ENCODE measurements around the gene CHMP4A. TPM values are rescaled to one million over a fixed set of nuclear protein-coding genes. Genes with fewer than 3 reads are reported as not detected.
A peak's percentile ranks its signal among the peaks of the same experiment; 100 is the strongest.

CHMP4A gene
- total RNA-seq, 1 donor from 2014 or later, result 34.3 TPM

DNA sequence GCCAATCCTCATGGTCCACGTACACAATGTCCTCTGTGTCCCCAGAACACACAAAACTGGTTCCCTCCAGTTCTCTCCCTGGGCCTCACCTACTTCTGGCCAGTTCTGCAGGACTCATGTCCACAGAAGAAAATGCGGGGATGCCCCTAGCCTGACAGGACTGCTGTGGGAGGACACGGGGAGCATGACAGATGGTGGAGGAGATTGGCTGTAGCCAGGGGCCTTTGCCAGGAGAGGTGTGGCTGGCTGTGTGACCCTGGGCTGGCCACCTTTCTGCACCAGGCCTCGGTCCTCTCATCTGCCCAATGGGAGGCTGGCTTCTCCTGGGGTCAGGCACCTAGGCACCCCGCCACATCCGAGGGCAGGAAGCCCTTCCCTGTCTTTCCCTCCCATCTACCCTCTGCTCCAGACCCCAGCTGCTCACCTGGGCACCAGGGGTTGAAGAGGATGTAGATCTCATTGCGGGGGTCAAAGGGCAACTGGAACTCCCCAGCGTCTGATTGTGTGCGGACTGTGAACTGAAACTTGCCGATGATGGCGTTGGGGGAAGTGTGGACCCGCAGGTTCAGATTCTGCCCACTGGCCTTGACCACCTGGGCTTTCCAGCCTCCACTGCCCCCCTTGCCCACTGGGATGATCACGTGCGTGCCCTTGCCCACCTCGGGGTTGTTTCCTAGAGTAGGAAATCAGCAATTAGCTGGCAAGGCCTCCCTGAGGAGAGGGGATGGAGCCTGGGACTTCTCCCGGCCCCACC lies 46.9 kb upstream of the CHMP4A start:
- H3K36me3 Mint-ChIP-seq (ENCODE audit: low read depth, unreplicated experiment), result no peaks in the 10 kb centered on the region
- peaks cover 9% of the 10 kb centered on the region for H3K4me1 Mint-ChIP-seq (ENCODE audit: unreplicated experiment)
- H3K9me3 Mint-ChIP-seq (ENCODE audit: unreplicated experiment), result no peaks in the 10 kb centered on the region
- DNase-seq (ENCODE audit: low spot score), result no peak
- no peak overlapping the region for H3K4me3 Mint-ChIP-seq (ENCODE audit: unreplicated experiment)
- H3K27me3 Mint-ChIP-seq (ENCODE audit: unreplicated experiment), result peaks cover 8% of the 10 kb centered on the region
- peak overlapping the region; percentile 30 for H3K27ac Mint-ChIP-seq (ENCODE audit: unreplicated experiment)
- TF ChIP-seq, protein P1, sequence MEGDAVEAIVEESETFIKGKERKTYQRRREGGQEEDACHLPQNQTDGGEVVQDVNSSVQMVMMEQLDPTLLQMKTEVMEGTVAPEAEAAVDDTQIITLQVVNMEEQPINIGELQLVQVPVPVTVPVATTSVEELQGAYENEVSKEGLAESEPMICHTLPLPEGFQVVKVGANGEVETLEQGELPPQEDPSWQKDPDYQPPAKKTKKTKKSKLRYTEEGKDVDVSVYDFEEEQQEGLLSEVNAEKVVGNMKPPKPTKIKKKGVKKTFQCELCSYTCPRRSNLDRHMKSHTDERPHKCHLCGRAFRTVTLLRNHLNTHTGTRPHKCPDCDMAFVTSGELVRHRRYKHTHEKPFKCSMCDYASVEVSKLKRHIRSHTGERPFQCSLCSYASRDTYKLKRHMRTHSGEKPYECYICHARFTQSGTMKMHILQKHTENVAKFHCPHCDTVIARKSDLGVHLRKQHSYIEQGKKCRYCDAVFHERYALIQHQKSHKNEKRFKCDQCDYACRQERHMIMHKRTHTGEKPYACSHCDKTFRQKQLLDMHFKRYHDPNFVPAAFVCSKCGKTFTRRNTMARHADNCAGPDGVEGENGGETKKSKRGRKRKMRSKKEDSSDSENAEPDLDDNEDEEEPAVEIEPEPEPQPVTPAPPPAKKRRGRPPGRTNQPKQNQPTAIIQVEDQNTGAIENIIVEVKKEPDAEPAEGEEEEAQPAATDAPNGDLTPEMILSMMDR (IDR thresholded peaks at IDR 0.05; ENCODE audit: unreplicated experiment), result no peak

DNA sequence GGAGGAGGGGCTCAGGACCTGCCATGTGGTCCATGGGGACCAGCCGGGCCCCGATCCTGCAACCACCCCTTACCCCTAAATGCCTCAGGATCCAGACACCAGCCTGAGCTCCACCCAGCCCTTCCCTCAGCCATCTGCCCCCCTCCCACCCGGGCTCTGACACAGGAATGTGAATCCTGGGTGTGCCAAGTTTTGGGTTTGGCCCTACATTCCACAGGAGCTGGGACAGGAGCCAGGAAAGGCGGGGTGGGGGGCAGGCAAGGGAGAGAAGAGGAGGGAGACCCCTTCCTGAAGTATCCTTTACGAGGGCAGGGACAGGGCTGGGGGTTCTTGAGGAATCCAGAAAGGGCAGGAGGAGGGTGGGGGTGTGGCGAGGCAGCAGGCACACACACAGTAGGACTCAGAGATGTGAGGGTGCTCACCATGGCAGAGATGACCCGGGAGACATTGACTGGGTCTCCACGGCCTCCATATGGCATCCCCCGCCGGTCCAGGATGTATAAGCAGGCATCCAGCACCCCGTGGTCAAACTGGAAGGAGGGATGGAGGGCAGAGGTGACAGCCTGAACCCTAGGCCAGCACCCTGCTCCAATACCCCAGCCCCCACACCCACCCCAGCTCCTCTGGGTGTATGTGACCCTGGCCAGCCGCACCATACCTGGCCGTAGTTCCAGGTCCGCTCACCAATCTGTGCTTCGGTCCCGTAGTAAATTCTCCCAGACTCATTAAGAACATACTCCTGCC lies 46.2 kb upstream of the CHMP4A start:
- Mint-ChIP-seq H3K27ac (ENCODE audit: unreplicated experiment) (peak overlapping the region; percentile 30), H3K9me3 (ENCODE audit: unreplicated experiment) (no peaks in the 10 kb centered on the region)

DNA sequence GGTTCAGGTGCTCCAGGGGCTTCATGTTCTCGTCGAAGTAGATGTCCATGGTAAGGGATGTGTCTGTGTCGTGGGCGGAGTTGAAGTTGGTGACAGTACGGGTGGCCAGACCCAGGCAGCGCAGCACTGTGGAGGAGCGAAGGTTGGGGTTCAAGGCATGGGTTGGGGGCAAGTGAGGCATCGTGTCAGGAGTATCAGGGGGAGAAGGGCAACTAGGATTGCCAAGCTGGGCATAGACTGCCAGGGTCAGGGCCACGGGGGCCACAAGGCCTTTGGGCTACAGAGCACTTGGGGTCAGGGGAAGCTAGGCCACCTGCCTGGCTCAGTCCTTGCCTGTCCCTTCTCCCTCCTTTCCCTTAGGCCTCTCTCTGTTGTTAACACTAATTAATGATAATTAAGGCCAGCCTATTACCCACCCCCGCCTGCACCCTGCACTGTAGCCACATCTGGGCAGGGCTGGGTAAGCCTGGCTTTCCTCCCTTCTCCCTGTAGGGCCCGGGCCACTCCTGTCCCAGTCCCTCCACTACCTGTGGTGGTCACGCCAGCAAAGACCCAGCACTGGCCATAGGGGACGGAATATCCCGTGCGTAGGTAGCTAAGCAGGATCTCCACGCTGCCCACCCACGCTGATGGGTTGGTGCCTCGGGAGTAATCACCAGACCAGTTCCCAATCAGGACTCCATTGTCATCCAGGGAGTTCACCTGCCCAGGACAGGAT lies 45.4 kb upstream of the CHMP4A start:
- no peak for DNase-seq (ENCODE audit: low spot score)
- H3K4me1 Mint-ChIP-seq (ENCODE audit: unreplicated experiment), result peaks cover 9% of the 10 kb centered on the region
- TF ChIP-seq, protein P1 (IDR thresholded peaks at IDR 0.05; ENCODE audit: unreplicated experiment), result no peak
- H3K27ac Mint-ChIP-seq (ENCODE audit: unreplicated experiment), result no peak overlapping the region
- peak overlapping the region; percentile 68 for H3K4me3 Mint-ChIP-seq (ENCODE audit: unreplicated experiment)
- peaks cover 14% of the 10 kb centered on the region for H3K27me3 Mint-ChIP-seq (ENCODE audit: unreplicated experiment)
- no peaks in the 10 kb centered on the region for H3K9me3 Mint-ChIP-seq (ENCODE audit: unreplicated experiment)
- no peaks in the 10 kb centered on the region for H3K36me3 Mint-ChIP-seq (ENCODE audit: low read depth, unreplicated experiment)

More for the DNA sequence above, 46.2 kb upstream of the CHMP4A start:
- TF ChIP-seq, protein P1 (IDR thresholded peaks at IDR 0.05; ENCODE audit: unreplicated experiment), result no peak
- Mint-ChIP-seq H3K4me3 (ENCODE audit: unreplicated experiment) (no peak overlapping the region), H3K27me3 (ENCODE audit: unreplicated experiment) (peaks cover 8% of the 10 kb centered on the region), H3K4me1 (ENCODE audit: unreplicated experiment) (peaks cover 9% of the 10 kb centered on the region), H3K36me3 (ENCODE audit: low read depth, unreplicated experiment) (no peaks in the 10 kb centered on the region)
- no peak for DNase-seq (ENCODE audit: low spot score)

DNA sequence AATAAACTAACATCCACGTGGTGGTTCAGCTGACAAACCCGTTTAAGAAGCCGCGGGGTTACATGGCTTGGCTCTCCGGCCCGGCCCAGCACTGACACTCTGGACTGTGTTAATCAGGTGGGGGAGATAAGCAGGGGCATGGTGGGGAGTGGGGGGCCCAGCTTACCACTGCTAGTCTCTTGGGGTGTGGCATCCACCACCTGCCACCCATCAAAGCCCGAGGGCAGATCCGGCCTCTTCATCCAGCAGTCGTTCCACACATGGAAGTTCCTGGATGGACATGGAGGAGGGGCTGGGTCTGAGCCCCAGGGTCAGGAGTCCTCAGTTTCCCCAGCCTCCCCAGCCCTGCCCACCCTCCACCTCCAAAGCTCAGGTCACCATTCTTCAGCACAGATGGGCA lies 44.8 kb upstream of the CHMP4A start:
- Mint-ChIP-seq H3K27me3 (ENCODE audit: unreplicated experiment) (peaks cover 15% of the 10 kb centered on the region), H3K4me3 (ENCODE audit: unreplicated experiment) (peak overlapping the region; percentile 68), H3K36me3 (ENCODE audit: low read depth, unreplicated experiment) (no peaks in the 10 kb centered on the region), H3K9me3 (ENCODE audit: unreplicated experiment) (no peaks in the 10 kb centered on the region), H3K27ac (ENCODE audit: unreplicated experiment) (no peak overlapping the region), H3K4me1 (ENCODE audit: unreplicated experiment) (peaks cover 9% of the 10 kb centered on the region)
- DNase-seq (ENCODE audit: low spot score), result no peak
- TF ChIP-seq, protein P1 (IDR thresholded peaks at IDR 0.05; ENCODE audit: unreplicated experiment), result no peak
